Body of pancreas (tissue), 4 donors: Measurements from ENCODE around the gene EIF1AD. TPM values are rescaled to one million over a fixed set of nuclear protein-coding genes. Genes with fewer than 3 reads are reported as not detected.

Source experiments
- ATAC-seq: fragments of 150-250 bp; one replicate; pipeline ENCODE4 v1.9.1; 2016
- DNase-seq, 4 donors: peaks; one replicate each; pipeline ENCODE4 v3.0.0-alpha.2; 2019
- H3K27ac ChIP-seq, 4 donors: fragments of 200-600 bp; sonication (generic); 1 replicate in 3 of 4; 2 replicates in 1 of 4; pipeline versions ENCODE4 v1.5.1 to v1.6.1; 2016 to 2019; ENCODE audit warnings: mild to moderate bottlenecking in 1 of 4, mixed read lengths in 1 of 4, moderate library complexity in 1 of 4
- H3K27me3 ChIP-seq, 2 donors: fragments of 200-600 bp; sonication (generic); one replicate each; pipeline ENCODE4 v1.6.0; 2016; ENCODE audit warnings: mild to moderate bottlenecking in 1 of 2
- H3K36me3 ChIP-seq, 2 donors: fragments of 200-600 bp; sonication (generic); replicated peaks in 1 of 2; 2 replicates each; pipeline ENCODE4 v1.5.1; 2016; ENCODE audit warnings: low read depth in 2 of 2; ENCODE audit not compliant: insufficient read depth in 1 of 2
- H3K4me1 ChIP-seq: fragments of 200-600 bp; sonication (generic); one replicate; pipeline ENCODE4 v1.6.0; 2016
- H3K4me3 ChIP-seq, 2 donors: fragments of 200-600 bp; sonication (generic); 1 replicate in 1 of 2; 2 replicates in 1 of 2; pipeline ENCODE4 v1.5.1; 2016 to 2019
- H3K9me3 ChIP-seq, 3 donors: fragments of 200-600 bp; sonication (generic); 1 replicate in 2 of 3; 2 replicates in 1 of 3; pipeline ENCODE4 v1.5.1; 2016
- POLR2A ChIP-seq, 3 donors: fragments of 450-650 bp; IDR thresholded peaks; one replicate each; pipeline ENCODE4 v1.6.1; 2016; ENCODE audit warnings: antibody characterized with exemption in 3 of 3, mild to moderate bottlenecking in 2 of 3
- WGBS, 2 donors: methylation state at CpG; one replicate each; pipeline ENCODE4 v1.1.5; 2017; 5-methylcytosine and 5-hydroxymethylcytosine counted together
- intact Hi-C: fragments of 100-400 bp; cut with DNase I; formaldehyde crosslinking; loops from one replicate; pipeline ENCODE4 v1.15.1; 2023
- total RNA-seq, 2 donors: library from RNA; depleted of rRNA; stranded (reverse); fragments of >200 nt; gene quantifications; one replicate each; pipeline ENCODE4 v1.1.0, GENCODE V29; 2016
- TF ChIP-seq, protein P1 (sequence below), 7 experiments: fragments of 450-650 bp in 4 of 7; fragments of 200-600 bp in 3 of 7; sonication (generic) in 3 of 7; IDR thresholded peaks; one replicate each; pipeline ENCODE4 v1.5.1; 2016 to 2019; ENCODE audit warnings: antibody characterized with exemption in 7 of 7

The EIF1AD gene
- total RNA-seq, 2 donors from 2014 or later, result 7.8 to 28.0 TPM

DNA sequence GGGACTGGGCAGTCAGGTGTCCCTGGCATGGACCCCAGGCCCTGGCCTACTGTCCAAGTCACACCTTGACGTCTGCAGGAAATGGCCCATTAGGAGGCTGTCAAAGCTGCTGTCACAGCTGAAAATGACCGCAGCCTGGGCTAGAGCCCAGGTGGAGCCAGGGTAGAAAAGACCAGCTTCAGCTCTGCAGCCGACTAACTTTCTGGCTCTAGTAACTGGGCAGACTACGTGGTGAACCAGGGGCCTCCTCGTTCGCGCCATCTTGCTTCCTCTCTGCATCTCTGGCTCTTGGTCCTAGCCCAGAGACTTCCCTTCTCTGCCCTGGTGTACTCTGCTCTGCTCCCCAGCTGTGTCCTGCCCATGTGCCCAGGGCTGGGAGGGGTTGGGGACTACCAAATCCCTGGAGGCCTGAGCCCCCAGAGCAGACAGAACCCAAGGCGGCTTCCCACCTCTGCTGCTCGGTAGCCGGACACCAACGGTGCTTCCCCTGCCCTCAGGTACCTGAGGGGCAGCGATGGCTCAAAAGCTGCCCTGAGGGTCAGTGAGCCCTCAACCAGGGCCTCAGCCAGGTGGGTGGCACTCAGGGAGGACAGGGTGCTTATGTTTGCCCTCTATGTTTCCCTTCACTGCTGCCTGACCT, 20.7 kb downstream of the EIF1AD start:
- no peaks in the 10 kb centered on the region for H3K4me1 ChIP-seq
- H3K36me3 ChIP-seq, result peaks cover 5 to 12% of the 10 kb centered on the region in 2 donors
- no peak overlapping the region for H3K4me3 ChIP-seq
- H3K9me3 ChIP-seq, result no peaks in the 10 kb centered on the region
- TF ChIP-seq, protein P1, sequence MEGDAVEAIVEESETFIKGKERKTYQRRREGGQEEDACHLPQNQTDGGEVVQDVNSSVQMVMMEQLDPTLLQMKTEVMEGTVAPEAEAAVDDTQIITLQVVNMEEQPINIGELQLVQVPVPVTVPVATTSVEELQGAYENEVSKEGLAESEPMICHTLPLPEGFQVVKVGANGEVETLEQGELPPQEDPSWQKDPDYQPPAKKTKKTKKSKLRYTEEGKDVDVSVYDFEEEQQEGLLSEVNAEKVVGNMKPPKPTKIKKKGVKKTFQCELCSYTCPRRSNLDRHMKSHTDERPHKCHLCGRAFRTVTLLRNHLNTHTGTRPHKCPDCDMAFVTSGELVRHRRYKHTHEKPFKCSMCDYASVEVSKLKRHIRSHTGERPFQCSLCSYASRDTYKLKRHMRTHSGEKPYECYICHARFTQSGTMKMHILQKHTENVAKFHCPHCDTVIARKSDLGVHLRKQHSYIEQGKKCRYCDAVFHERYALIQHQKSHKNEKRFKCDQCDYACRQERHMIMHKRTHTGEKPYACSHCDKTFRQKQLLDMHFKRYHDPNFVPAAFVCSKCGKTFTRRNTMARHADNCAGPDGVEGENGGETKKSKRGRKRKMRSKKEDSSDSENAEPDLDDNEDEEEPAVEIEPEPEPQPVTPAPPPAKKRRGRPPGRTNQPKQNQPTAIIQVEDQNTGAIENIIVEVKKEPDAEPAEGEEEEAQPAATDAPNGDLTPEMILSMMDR (IDR thresholded peaks at IDR 0.05), result no peak
- TF ChIP-seq POLR2A (IDR thresholded peaks at IDR 0.05), result no peak
- WGBS, 2 donors, result 57 to 73% methylated on average over 9 to 12 of the region's 12 CpGs
- intact Hi-C loops, result loop anchor here (5.0 kb wide), 1 partner anchor 99 kb away; no protein-coding TSS in a partner anchor
- peak overlapping the region in 1 of 4 donors; percentile 17 for H3K27ac ChIP-seq
- ATAC-seq (no peak), DNase-seq (no peak)
- H3K27me3 ChIP-seq, result no peaks in the 10 kb centered on the region

DNA sequence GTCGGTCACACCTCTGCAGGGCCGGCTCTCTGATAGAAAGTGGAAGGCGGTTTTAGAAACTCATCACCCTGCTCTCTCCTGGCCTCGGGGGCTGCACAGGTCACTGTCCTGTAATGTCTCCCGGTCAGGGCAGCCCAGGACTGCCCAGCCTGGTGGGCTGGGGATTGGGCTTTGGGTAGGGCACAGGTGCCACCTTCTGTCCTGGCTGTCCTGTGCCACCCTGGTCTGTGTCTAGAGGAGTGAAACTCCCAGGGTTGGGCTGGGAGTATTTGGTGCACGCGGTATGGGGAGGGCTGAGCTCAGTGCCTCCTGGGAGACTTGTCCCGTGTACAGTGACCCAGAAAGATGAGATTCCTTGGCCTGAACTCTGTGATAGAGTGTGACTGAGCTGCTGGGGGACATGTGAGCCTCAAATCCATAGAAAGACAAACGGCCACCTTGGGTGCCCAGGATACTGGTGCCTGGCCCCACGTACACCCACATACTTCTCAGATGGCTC, 22.6 kb downstream of the EIF1AD start:
- ATAC-seq (no peak), DNase-seq (no peak)
- Histone ChIP-seq H3K4me1 (no peaks in the 10 kb centered on the region), H3K4me3 (no peak overlapping the region), H3K36me3 (peaks cover 5 to 12% of the 10 kb centered on the region in 2 donors), H3K27me3 (no peaks in the 10 kb centered on the region), H3K27ac (no peak overlapping the region), H3K9me3 (no peaks in the 10 kb centered on the region)
- TF ChIP-seq POLR2A (IDR thresholded peaks at IDR 0.05), result no peak
- TF ChIP-seq, protein P1 (IDR thresholded peaks at IDR 0.05), result no peak
- 95 to 98% methylated on average over 5 to 9 of the region's 10 CpGs for WGBS, 2 donors
- intact Hi-C loops, result no loop called here

DNA sequence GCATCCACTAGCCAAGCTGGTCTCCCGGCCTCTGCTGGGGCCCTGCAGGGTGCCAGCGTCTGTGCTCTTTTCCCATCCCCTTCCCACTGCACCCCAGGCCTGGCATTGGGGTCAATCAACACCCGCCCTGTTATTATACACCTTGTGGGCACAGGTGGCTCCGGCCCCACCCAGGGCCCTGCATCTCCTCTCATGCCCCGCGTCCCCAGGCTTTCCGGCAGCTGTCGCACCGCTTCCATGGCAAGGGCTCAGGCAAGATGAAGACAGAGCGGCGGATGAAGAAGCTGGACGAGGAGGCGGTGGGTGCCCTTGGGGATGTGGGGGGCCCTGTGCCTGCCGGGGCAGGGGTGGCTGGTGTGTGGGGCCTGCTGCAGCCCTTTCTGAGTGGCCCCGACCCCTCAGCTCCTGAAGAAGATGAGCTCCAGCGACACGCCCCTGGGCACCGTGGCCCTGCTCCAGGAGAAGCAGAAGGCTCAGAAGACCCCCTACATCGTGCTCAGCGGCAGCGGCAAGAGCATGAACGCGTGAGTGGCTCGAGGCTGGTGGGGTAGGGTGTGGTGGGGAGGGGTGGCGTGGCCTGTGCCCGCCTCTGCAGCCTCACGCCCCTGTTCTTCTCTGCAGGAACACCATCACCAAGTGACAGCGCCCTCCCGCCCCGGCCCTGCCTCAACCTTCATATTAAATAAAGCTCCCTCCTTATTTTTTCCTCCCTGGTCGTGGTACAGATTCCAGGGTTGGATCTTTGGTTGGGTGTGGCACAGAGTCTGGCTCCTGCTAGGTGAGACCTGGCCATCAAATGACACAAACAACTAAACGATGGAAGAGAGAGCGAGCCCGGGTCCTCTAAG, 23.3 kb downstream of the EIF1AD start:
- intact Hi-C loops, result no loop called here
- TF ChIP-seq, protein P1 (IDR thresholded peaks at IDR 0.05), result no peak
- no peak for TF ChIP-seq POLR2A (IDR thresholded peaks at IDR 0.05)
- no peak for DNase-seq
- no peaks in the 10 kb centered on the region for H3K27me3 ChIP-seq
- H3K27ac ChIP-seq, result no peak overlapping the region
- H3K4me3 ChIP-seq, result no peak overlapping the region
- no peaks in the 10 kb centered on the region for H3K4me1 ChIP-seq
- H3K9me3 ChIP-seq, result no peaks in the 10 kb centered on the region
- WGBS, 2 donors, result 91 to 95% methylated on average over 18 to 32 of the region's 34 CpGs
- ATAC-seq, result no peak
- peaks cover 5 to 12% of the 10 kb centered on the region in 2 donors for H3K36me3 ChIP-seq

DNA sequence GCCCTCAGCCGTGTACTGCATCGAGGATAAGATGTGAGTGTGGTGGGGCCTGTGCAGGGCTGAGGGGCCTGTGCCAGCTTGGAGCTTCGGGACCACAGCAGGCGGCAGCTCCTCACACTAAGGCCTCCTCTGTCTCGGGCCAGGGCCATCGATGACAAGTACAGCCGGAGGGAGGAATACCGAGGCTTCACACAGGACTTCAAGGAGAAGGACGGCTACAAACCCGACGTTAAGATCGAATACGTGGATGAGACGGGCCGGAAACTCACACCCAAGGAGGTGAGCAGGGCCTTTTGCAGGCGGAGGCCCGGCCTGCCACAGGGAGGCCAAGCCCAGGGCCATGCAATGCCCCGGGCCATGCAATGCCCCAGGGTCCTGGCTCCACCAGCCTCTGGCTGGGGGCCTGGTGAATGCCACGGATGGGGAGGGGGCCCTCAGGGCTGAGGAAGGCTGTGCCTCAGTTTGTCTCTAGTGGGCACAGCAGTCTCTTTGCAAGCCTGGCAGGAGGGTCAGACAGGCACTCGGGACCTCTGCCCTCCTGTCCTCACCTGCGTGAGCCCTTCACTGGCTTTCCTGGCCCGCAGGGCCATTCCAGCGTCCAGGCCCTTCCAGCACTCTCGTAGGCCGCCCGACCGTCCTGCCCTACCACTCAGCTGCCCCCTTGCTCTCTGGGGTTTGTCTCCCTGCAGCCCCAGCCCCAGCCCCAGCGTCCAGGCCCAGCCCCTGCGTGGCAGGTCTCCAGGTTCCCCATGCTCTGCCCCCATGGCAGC, 24.2 kb downstream of the EIF1AD start:
- ATAC-seq (no peak), DNase-seq (no peak)
- Histone ChIP-seq H3K27ac (no peak overlapping the region), H3K36me3 (peaks cover 5 to 12% of the 10 kb centered on the region in 2 donors), H3K4me1 (no peaks in the 10 kb centered on the region), H3K27me3 (no peaks in the 10 kb centered on the region), H3K4me3 (no peak overlapping the region), H3K9me3 (no peaks in the 10 kb centered on the region)
- intact Hi-C loops, result no loop called here
- TF ChIP-seq, protein P1 (IDR thresholded peaks at IDR 0.05), result no peak
- no peak for TF ChIP-seq POLR2A (IDR thresholded peaks at IDR 0.05)
- WGBS, 2 donors, result 91 to 95% methylated on average over 23 to 26 of the region's 29 CpGs
